CD14-positive monocyte (primary cell): ENCODE measurements around the gene GHRL. TPM values are rescaled to one million over a fixed set of nuclear protein-coding genes. Genes with fewer than 3 reads are reported as not detected.

Experiments
- DNase-seq, 3 donors: peaks; one replicate each; pipeline ENCODE4 v3.0.0-alpha.2; 2011 to 2022
- H2AFZ ChIP-seq: 2 replicates; pipeline ENCODE4 v1.6.0; 2012; ENCODE audit warnings: mild to moderate bottlenecking, low read depth, low read length, inconsistent platforms; ENCODE audit not compliant: insufficient read depth, poor library complexity, severe bottlenecking
- H3K27ac ChIP-seq, 2 donors: 1 replicate in 1 of 2; 2 replicates in 1 of 2; pipeline ENCODE4 v1.5.1; 2012 to 2013; ENCODE audit warnings: low read length in 2 of 2, control low read depth in 1 of 2, inconsistent platforms in 1 of 2, low read depth in 1 of 2, mild to moderate bottlenecking in 1 of 2
- H3K27me3 ChIP-seq, 2 donors: one replicate each; pipeline versions ENCODE4 v1.6.0 to v1.6.1; 2011 to 2013; ENCODE audit warnings: low read length in 2 of 2; ENCODE audit not compliant: control insufficient read depth in 2 of 2, insufficient read depth in 2 of 2
- H3K36me3 ChIP-seq, 2 donors: replicated peaks in 1 of 2; 1 replicate in 1 of 2; 2 replicates in 1 of 2; pipeline versions ENCODE4 v1.5.1 to v1.6.1; 2012 to 2013; ENCODE audit warnings: low read length in 2 of 2, control low read depth in 1 of 2, inconsistent platforms in 1 of 2, mild to moderate bottlenecking in 1 of 2; ENCODE audit not compliant: insufficient read depth in 2 of 2, control insufficient read depth in 1 of 2
- H3K4me1 ChIP-seq, 2 donors: 1 replicate in 1 of 2; 2 replicates in 1 of 2; pipeline versions ENCODE4 v1.5.1 to v1.6.1; 2012 to 2013; ENCODE audit warnings: low read length in 2 of 2, control low read depth in 1 of 2, inconsistent platforms in 1 of 2, mild to moderate bottlenecking in 1 of 2, moderate library complexity in 1 of 2; ENCODE audit not compliant: insufficient read depth in 2 of 2, control insufficient read depth in 1 of 2
- H3K4me2 ChIP-seq: replicated peaks from 2 replicates; pipeline ENCODE3; 2012; ENCODE audit warnings: low read length, moderate library complexity, mild to moderate bottlenecking; ENCODE audit not compliant: poor library complexity, severe bottlenecking; ENCODE audit errors: extremely low read depth
- H3K4me3 ChIP-seq, 3 experiments: fragments of 200-600 bp in 1 of 3; sonication (generic) in 1 of 3; replicated peaks in 1 of 3; 1 replicate in 2 of 3; 2 replicates in 1 of 3; pipeline ENCODE4 v1.5.1; 2011 to 2013; ENCODE audit warnings: low read length in 3 of 3, mild to moderate bottlenecking in 3 of 3, control low read depth in 2 of 3, low read depth in 2 of 3, inconsistent platforms in 1 of 3, moderate library complexity in 1 of 3
- H3K79me2 ChIP-seq: 2 replicates; pipeline ENCODE4 v1.6.0; 2012; ENCODE audit warnings: mild to moderate bottlenecking, control low read depth, inconsistent platforms, low read length, moderate library complexity; ENCODE audit not compliant: insufficient read depth
- H3K9ac ChIP-seq: 2 replicates; pipeline ENCODE4 v1.6.0; 2017; ENCODE audit warnings: low read length, mild to moderate bottlenecking; ENCODE audit not compliant: insufficient read depth, poor library complexity, severe bottlenecking
- H3K9me3 ChIP-seq, 2 donors: replicated peaks in 1 of 2; 1 replicate in 1 of 2; 2 replicates in 1 of 2; pipeline versions ENCODE4 v1.5.1 to v1.6.1; 2012 to 2013; ENCODE audit warnings: low read length in 2 of 2, control low read depth in 1 of 2; ENCODE audit not compliant: control insufficient read depth in 1 of 2, insufficient read depth in 1 of 2
- H4K20me1 ChIP-seq: 2 replicates; pipeline ENCODE4 v1.6.0; 2012; ENCODE audit warnings: mild to moderate bottlenecking, low read length, control low read depth, moderate library complexity; ENCODE audit not compliant: insufficient read depth
- H3K27ac Mint-ChIP-seq, 7 donors: one replicate each; pipeline ENCODE4 v1.8.0; 2020; ENCODE audit warnings: mild to moderate bottlenecking in 7 of 7, mixed read lengths in 7 of 7, moderate library complexity in 6 of 7, inconsistent platforms in 2 of 7
- H3K27me3 Mint-ChIP-seq, 3 donors: one replicate each; pipeline ENCODE4 v1.8.0; 2021 to 2022; ENCODE audit warnings: low read depth in 3 of 3, mild to moderate bottlenecking in 3 of 3, mixed read lengths in 3 of 3, moderate library complexity in 3 of 3, inconsistent platforms in 1 of 3
- H3K36me3 Mint-ChIP-seq, 2 donors: one replicate each; pipeline ENCODE4 v1.8.0; 2020; ENCODE audit warnings: mixed read lengths in 2 of 2, inconsistent platforms in 1 of 2, mild to moderate bottlenecking in 1 of 2
- H3K4me1 Mint-ChIP-seq: one replicate; pipeline ENCODE4 v1.8.0; 2020; ENCODE audit warnings: mild to moderate bottlenecking, mixed read lengths
- H3K4me3 Mint-ChIP-seq, 2 donors: one replicate each; pipeline ENCODE4 v1.8.0; 2020; ENCODE audit warnings: mild to moderate bottlenecking in 2 of 2, mixed read lengths in 2 of 2, moderate library complexity in 1 of 2
- H3K9me3 Mint-ChIP-seq, 7 donors: one replicate each; pipeline ENCODE4 v1.8.0; 2020 to 2022; ENCODE audit warnings: mixed read lengths in 7 of 7, mild to moderate bottlenecking in 6 of 7, moderate library complexity in 6 of 7, inconsistent platforms in 2 of 7
- WGBS: methylation state at CpG from one replicate; pipeline ENCODE4 v1.1.5; 2013; ENCODE audit warnings: missing lambda C conversion rate; ENCODE audit not compliant: insufficient coverage; 5-methylcytosine and 5-hydroxymethylcytosine counted together
- intact Hi-C, 2 donors: fragments of 100-400 bp; cut with micrococcal nuclease; formaldehyde crosslinking; loops; one replicate each; pipeline versions ENCODE4 v1.15.0 to v1.15.1; 2023
- polyA plus RNA-seq, 3 donors: library from polyadenylated mRNA; depleted of rRNA in 1 of 3; unstranded in 2 of 3; stranded (reverse) in 1 of 3; fragments of 300-500 nt in 2 of 3; fragments of >200 nt in 1 of 3; fragmentation: Illumina TruSeq in 2 of 3; gene quantifications; 1 replicate in 2 of 3; 2 replicates in 1 of 3; pipeline ENCODE4 v1.2.3, GENCODE V29; 2012 to 2021
- TF ChIP-seq, protein P1 (sequence below): fragments of 200-600 bp; IDR thresholded peaks from one replicate; pipeline ENCODE4 v1.8.0; 2022; ENCODE audit warnings: antibody characterized with exemption, mild to moderate bottlenecking

Gene GHRL
- polyA plus RNA-seq, 3 donors, result 2.3 to 9.9 (median 7.0) TPM

DNA sequence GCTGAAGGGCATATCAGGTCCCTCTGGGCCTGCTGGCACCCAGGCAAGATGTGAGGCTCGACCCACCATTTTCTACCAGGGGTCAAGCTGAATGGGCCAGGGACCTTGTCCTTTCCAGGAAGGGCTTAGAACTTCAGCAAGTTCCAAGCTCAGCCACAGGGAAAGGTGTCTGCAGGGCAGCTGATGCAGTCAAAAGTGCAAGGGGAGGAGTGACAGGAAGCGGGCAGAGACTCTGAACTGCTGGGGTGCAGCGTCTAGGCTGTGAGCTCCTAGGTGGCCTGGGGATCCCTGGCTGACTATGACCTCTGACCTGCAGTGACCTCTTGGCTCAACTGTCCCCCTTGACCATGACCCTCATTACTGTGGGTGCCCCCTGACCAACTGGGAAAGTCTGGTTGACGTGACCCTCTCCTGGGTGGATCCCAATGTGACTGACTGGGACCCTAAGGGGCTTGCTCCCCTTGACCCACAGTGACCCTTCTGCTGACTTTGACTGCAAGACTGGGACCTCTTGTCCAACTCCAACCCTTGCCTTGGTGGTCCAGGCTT, 42.5 kb upstream of the GHRL start:
- Histone ChIP-seq H4K20me1 (no peaks in the 10 kb centered on the region), H3K9me3 (no peaks in the 10 kb centered on the region), H3K27me3 (no peaks in the 10 kb centered on the region), H3K4me3 (no peak overlapping the region), H3K4me2 (no peak overlapping the region), H3K79me2 (no peaks in the 10 kb centered on the region), H3K27ac (no peak overlapping the region), H3K9ac (no peak overlapping the region), H3K4me1 (no peaks in the 10 kb centered on the region), H2AFZ (no peak overlapping the region), H3K36me3 (no peaks in the 10 kb centered on the region)
- no peak overlapping the region for H3K27ac Mint-ChIP-seq
- TF ChIP-seq, protein P1, sequence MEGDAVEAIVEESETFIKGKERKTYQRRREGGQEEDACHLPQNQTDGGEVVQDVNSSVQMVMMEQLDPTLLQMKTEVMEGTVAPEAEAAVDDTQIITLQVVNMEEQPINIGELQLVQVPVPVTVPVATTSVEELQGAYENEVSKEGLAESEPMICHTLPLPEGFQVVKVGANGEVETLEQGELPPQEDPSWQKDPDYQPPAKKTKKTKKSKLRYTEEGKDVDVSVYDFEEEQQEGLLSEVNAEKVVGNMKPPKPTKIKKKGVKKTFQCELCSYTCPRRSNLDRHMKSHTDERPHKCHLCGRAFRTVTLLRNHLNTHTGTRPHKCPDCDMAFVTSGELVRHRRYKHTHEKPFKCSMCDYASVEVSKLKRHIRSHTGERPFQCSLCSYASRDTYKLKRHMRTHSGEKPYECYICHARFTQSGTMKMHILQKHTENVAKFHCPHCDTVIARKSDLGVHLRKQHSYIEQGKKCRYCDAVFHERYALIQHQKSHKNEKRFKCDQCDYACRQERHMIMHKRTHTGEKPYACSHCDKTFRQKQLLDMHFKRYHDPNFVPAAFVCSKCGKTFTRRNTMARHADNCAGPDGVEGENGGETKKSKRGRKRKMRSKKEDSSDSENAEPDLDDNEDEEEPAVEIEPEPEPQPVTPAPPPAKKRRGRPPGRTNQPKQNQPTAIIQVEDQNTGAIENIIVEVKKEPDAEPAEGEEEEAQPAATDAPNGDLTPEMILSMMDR, result no peak
- H3K27me3 Mint-ChIP-seq, result peaks cover under 1 to 6% (median 2%) of the 10 kb centered on the region in 3 donors
- H3K4me3 Mint-ChIP-seq, result no peak overlapping the region
- 79% methylated on average over 4 of the region's 4 CpGs for WGBS
- intact Hi-C loops, result no loop called here
- DNase-seq, result no peak
- peaks cover 2% of the 10 kb centered on the region for H3K4me1 Mint-ChIP-seq
- no peaks in the 10 kb centered on the region for H3K9me3 Mint-ChIP-seq
- H3K36me3 Mint-ChIP-seq, result no peaks in the 10 kb centered on the region

DNA sequence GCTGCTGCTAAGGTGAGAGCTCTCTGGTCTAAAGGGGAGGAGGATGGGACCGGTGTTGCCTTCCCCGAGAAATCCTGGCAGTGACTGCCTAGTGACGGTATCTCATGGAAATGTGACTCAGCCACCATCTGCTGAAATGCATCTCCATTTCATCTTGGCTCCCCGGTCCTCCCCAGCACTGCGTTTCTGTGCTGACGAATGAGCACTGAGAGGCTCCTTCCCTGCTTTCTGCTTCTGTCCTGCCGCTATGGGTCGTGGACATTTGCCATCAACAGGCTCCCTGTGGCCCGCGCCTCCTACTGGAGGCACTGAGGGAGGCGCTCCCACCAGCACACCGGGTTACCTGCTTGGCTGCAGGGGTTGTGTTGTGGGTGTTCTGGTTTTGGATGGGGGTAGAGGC, 41.7 kb upstream of the GHRL start:
- peaks cover 2% of the 10 kb centered on the region for H3K4me1 Mint-ChIP-seq
- TF ChIP-seq, protein P1, result no peak
- Histone ChIP-seq H3K79me2 (no peaks in the 10 kb centered on the region), H3K9me3 (no peaks in the 10 kb centered on the region), H3K9ac (peak overlapping the region; percentile 29), H3K36me3 (no peaks in the 10 kb centered on the region), H3K4me2 (no peak overlapping the region), H3K27me3 (no peaks in the 10 kb centered on the region), H4K20me1 (no peaks in the 10 kb centered on the region), H2AFZ (no peak overlapping the region), H3K4me1 (no peaks in the 10 kb centered on the region), H3K27ac (no peak overlapping the region), H3K4me3 (no peak overlapping the region)
- H3K27ac Mint-ChIP-seq, result peak overlapping the region in 1 of 7 donors; percentile 42
- intact Hi-C loops, result no loop called here
- 97% methylated on average over 9 of the region's 12 CpGs for WGBS
- H3K36me3 Mint-ChIP-seq, result no peaks in the 10 kb centered on the region
- DNase-seq, result no peak
- no peak overlapping the region for H3K4me3 Mint-ChIP-seq
- H3K9me3 Mint-ChIP-seq, result no peaks in the 10 kb centered on the region
- peaks cover 6 to 11% (median 7%) of the 10 kb centered on the region in 3 donors for H3K27me3 Mint-ChIP-seq
